ENCODE measurements around the gene DIPK1C. TPM values are rescaled to one million over a fixed set of nuclear protein-coding genes. Genes with fewer than 3 reads are reported as not detected.

Gene DIPK1C
- total and polyA plus RNA-seq, 10 of the 15 experiments (the other 5 are each of a cell fraction or from before 2014, with no cell fraction given), result not detected

GRCh38 chr18:74482697-74483096 is 25.6 kb upstream of the DIPK1C start:
- POLR2A ChIA-PET, result interaction anchor here (0.6 kb wide), 1 partner anchor 57 kb away, joined by 5 read pairs; no protein-coding TSS in a partner anchor
- H3K36me3 ChIP-seq (ENCODE audit: control insufficient read depth in 2 of 2, insufficient read depth in 2 of 2, low read length in 1 of 2), result no peaks in the 10 kb centered on the region
- WGBS (ENCODE audit: insufficient coverage, insufficient replicate concordance, low lambda C conversion rate, missing lambda C conversion rate), result 49% methylated on average over 11 of the region's 11 CpGs
- TF ChIP-seq RAD21 (IDR thresholded peaks at IDR 0.05; ENCODE audit: insufficient read depth, low read depth, low read length) (no peak), E2F4 (IDR thresholded peaks at IDR 0.05; ENCODE audit: low read depth, low read length) (no peak), RELA (IDR thresholded peaks at IDR 0.05; ENCODE audit: borderline replicate concordance, partially characterized antibody) (no peak), IKZF2 (IDR thresholded peaks at IDR 0.05) (no peak), IRF3 (IDR thresholded peaks at IDR 0.05) (no peak), SIX5 (IDR thresholded peaks at IDR 0.05; ENCODE audit: low read depth, low read length, severe bottlenecking) (no peak), POLR2AphosphoS5 (IDR thresholded peaks at IDR 0.05; ENCODE audit: low read length) (no peak), SRF (IDR thresholded peaks at IDR 0.05; ENCODE audit: low read depth in 2 of 2, low read length in 2 of 2) (no peak), IRF4 (IDR thresholded peaks at IDR 0.05; ENCODE audit: low read depth, low read length) (no peak), ZNF24 (IDR thresholded peaks at IDR 0.05) (no peak), PRDM15 (CRISPR knock-in tag; IDR thresholded peaks at IDR 0.05) (no peak), ZNF687 (IDR thresholded peaks at IDR 0.05) (no peak), ASH2L (IDR thresholded peaks at IDR 0.05; ENCODE audit: borderline replicate concordance, low read depth) (no peak), NFYA (IDR thresholded peaks at IDR 0.05; ENCODE audit: borderline replicate concordance, low read depth, low read length) (no peak)

More at GRCh38 chr18:74482697-74483096, 25.6 kb upstream of the DIPK1C start:
- Histone ChIP-seq H3K79me2 (ENCODE audit: control insufficient read depth, insufficient read depth, low read length) (no peaks in the 10 kb centered on the region), H3K4me3 (no peak overlapping the region), H3K9ac (ENCODE audit: control insufficient read depth, insufficient read depth, low read length) (no peak overlapping the region), H3K27me3 (replicated peaks in 1 of 2; ENCODE audit: control insufficient read depth in 2 of 2, insufficient read depth in 2 of 2, low read length in 1 of 2) (no peaks in the 10 kb centered on the region; a peak in 1 of 4 replicates), H3K4me1 (ENCODE audit: control insufficient read depth, insufficient read depth, low read length) (peaks cover 13% of the 10 kb centered on the region), H3K4me2 (ENCODE audit: control insufficient read depth, insufficient read depth) (no peak overlapping the region), H3K9me3 (replicated peaks; ENCODE audit: control insufficient read depth, insufficient read depth, low read length) (no peaks in the 10 kb centered on the region), H4K20me1 (ENCODE audit: control insufficient read depth, insufficient read depth) (no peaks in the 10 kb centered on the region), H3K27ac (ENCODE audit: control insufficient read depth, insufficient read depth) (no peak overlapping the region), H2AFZ (ENCODE audit: control insufficient read depth, low read depth, low read length) (no peak overlapping the region)
- ATAC-seq (no peak), DNase-seq (ENCODE audit: low read depth, low spot score) (no peak), FAIRE-seq (no peak)
- in situ Hi-C loops (cut with MboI), result no loop called here
- intact Hi-C loops (cut with micrococcal nuclease; ENCODE audit: unreplicated experiment), result no loop called here
- RAD21 ChIA-PET (ENCODE audit: unreplicated experiment), result interaction anchor here (1.8 kb wide), 1 partner anchor 69 kb away, joined by 5 read pairs; no protein-coding TSS in a partner anchor
- SMC1A ChIA-PET (ENCODE audit: uncharacterized antibody, unreplicated experiment), result interaction anchor here (1.3 to 1.5 kb wide), 2 partner anchors 11 to 105 kb away, joined by 4 to 7 read pairs; no protein-coding TSS in a partner anchor
- CTCF ChIA-PET, result no interaction called here
- BruUV-seq (replicated peaks), result no TSS peak
